HG02885 (cell line): ENCODE results near the gene CD8A.
A peak's percentile ranks its signal among the peaks of the same experiment; 100 is the strongest.

Experiments
- ATAC-seq: cut with Tn5 transposase; IDR thresholded peaks from one replicate; pipeline ENCODE4 v1.9.1; 2021; ENCODE audit warnings: mild to moderate bottlenecking; ENCODE audit not compliant: unreplicated experiment, poor library complexity

Gene CD8A

GRCh38 chr2:86809481-86810121, 18.9 kb upstream of the CD8A start:
- no peak for ATAC-seq

DNA sequence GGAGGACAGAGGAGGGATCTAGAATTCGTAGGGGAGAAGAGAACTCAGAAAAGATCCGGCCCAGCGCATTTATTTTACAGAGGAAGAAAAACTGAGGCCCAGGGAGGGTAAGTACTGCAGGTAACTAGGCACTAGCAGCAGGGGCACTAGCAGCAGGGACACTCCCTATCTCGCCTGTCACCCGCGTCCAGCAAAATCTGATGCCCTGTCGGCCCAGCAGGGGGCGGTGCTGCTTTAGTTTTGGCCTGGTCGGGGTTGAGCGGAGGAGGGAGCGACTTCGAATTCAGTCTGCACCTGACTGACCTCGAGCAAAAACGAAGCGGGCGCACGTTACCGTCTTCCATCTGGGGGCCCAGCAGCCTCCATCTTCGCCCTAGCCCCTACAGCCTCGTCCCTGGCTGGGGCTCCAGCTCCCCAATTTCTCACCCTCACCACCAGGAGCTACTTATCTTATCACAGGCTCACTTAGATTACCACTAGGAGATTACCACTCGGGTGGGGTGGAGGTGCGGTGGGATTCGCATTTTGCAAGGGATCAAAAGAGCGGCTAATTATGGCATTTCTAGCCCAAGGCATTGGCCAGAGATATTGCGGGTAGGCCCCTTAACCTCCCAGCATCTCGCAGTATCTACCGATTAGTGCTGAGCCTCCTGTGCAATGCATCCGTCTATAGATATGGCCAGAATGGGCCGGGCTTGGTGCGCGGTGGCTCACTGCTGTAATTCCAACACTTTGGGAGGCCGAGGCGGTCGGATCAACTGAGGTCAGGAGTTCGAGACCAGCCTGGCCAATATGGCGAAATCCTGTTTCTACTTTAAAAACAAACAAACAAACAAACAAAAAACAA, 17.8 kb upstream of the CD8A start:
- ATAC-seq: peak; percentile 93

DNA sequence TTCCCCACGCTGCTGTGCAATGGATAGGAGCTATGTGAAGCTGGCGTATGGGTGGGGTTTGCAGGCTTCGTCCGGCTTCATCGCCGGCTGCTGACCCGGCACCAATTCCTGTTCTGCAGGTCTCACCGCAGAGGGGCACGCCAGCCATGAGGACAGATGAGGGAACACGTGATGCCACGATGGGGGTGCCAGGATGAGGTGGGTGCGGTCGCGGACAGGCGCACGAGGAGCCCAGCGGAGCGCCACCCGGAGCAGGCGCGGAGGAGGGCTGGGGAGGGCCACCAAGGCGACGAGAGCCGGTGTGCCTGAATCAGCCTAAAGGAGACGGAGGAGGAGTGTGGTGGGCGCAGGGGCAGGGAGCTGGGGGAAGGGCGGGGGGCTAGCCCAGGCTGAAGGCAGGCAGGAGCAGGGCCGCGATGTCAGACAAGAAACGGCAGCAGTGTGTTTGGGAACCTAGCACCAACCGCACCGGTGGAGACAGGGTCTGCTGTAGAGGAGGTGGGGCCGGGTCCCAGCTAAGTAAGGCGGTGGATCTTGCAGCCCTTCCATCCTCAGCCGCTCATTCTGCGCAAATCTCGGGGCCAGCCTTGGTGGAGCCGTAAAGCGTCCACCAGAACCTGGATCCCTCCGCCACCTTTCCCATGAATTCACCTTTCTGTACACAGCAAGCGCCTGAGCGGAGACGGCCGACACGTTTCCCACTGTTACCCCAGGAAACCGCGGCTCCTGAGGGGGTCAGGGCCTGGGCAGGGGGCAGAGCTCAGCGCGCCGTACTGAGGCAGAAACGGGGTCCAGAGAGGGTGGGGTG, 17.0 kb upstream of the CD8A start:
- peak; percentile 38 for ATAC-seq

DNA sequence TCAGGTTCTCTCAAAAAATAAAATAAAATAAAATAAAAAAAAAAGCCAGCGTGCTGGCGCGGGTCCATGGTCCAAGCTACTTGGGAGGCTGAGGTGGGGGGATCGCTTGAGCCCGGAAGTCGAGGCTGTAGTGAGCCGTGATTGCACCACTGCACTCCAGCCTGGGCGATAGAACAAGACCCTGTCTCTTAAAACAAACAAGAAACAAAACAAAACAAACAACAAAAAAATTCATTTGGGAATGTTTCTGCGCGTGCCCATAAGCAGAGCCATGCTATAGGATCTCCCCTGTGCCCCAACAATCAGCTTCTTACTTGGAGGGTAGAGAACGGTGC, 16.4 kb upstream of the CD8A start:
- ATAC-seq: no peak

DNA sequence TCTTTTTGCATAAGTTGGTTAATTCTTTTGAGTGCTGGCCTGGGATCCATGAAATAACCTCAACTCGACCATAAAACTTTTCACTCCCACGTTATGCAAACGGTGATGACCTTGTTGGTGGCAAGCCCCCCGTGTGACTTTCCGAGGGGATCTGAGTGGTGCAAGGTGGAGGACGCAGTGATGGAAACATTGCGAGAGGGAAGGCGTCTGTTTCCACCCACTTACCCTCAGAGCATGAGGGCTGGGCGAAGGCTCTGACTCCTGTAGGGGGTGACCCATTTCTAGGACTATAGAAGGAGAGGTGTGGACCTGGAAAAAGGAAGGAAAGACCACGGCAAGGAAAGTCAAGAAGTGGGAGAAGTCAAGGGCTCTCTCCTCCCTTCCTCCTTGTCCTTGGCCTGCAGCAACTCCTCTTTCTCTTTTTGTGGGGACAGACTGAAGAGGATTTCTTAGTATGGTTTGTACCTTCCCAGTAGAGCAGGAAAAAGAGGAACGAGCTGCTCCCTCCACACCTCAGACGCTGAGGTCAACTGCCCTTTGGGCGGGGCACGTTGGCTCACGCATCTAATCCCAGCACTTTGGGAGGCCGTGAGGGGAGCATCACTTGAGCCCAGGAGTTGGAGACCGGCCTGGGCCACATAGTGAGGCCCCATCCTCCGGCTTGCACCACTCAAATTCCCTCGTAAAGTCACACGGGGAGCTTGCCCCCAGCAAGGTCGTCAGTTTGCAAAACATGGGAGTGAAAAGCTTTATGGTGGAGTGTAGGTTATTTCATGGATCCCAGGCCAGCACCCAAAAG, 15.5 kb upstream of the CD8A start:
- no peak for ATAC-seq

DNA sequence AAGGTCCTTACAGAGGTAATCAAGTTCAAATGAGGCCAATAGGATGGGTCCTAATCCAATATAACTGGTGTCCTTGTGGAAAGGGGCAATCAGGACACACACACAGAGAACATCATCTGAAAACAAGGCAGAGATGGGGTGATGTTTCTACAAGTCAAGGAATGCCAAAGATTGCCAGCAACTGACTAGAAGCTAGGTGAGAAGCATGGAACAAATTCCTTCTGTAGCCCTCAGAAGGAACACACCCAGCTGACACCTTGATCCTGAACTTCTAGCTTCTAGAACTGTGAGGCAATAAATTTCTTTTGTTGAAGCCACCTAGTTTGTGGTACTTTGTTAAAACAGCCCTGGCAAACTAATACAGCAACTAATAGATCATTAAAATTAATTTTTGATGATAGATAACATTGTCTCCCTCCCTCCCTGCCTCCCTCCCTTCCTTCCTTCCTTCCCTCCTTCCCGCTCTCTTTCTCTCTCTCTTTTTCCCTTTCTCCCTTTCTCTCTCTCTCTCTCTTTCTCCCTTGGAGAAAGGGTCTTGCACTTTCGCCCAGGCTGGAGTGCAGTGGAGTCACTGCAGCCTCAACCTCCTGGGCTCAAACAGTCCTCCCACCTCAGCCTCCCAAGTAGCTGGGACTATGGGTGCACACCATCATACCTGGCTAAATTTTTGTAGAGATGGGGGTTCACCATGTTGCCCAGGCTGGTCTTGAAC, 10.3 kb upstream of the CD8A start:
- no peak for ATAC-seq

- ATAC-seq: no peak
Observed at GRCh38 chr2:86794861-86795260, 4.1 kb upstream of the CD8A start.

- no peak for ATAC-seq
Observed at GRCh38 chr2:86793752-86794151, 3.0 kb upstream of the CD8A start.

DNA sequence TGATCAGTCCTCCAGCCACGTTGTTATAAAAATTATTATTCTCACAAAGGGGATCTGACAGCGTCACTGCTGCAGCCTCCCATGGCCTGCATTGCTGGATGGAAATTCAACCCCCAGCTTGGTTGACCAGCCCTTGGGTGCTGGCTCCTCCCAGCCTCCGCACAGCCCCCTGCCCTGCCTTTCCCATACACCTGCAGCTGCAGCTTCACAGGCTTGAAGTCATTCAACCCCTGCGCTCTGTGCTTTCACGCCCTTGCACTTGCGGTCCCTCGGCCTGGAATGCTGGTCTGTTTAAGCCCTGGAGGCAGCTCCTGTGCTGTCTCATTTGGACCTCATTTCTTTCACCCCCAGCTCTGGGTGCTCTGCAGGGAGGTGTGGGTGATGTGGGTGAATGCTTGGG, 860 bp upstream of the CD8A start:
- ATAC-seq: no peak

GRCh38 chr2:86790134-86790675, 508 bp downstream of the CD8A start:
- no peak for ATAC-seq

DNA sequence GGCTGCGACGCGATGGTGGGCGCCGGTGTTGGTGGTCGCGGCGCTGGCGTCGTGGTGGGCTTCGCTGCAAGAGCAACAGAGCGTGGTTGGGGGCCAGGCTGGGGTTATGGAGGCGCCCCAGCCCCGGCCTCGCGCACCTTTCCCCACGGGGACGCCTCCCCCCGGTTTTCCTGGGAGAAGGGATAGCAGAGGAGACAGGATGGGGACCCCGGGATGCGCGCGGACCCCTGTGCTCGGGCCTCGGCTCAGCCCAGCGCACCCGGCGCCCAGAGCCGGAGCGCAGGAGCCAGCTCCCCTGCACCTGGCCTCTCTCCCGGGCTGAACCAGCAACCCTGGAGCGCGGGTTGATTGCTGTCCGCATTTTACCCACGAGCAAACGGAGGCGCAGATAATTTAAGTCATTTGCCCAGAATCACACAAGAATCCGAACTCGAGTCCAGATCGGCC, 1.0 kb downstream of the CD8A start:
- ATAC-seq: no peak

- ATAC-seq: no peak
Observed at GRCh38 chr2:86788881-86789686, 1.6 kb downstream of the CD8A start.

GRCh38 chr2:86788165-86788564, 2.5 kb downstream of the CD8A start:
- ATAC-seq: no peak

- no peak for ATAC-seq
Observed at GRCh38 chr2:86787736-86788135, 3.0 kb downstream of the CD8A start.

DNA sequence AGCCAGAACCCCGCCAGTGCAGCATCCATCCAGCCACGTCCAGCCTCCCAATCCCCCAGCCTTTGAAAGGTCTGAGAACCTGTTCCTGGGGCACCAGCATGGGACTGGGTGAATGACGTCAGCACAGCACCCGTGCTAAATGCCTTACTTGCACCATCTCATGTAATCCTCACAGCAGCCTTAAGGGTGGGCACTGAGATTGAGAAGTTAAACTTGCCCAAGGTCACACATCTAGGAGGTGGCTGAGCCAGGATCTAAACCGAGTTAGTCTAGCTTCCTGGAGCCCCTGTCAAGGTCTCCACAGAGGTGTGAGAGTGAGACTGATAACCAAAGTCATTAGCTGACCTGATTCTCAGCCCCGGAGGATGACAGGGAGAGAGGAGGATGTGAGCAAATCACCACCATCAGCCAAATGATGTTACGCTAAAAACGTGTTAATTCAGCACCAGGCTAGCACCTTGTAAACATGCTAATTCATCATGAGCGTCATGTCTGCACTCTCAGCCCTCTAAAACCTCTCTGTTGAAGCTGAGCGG, 4.6 kb downstream of the CD8A start:
- ATAC-seq: no peak

DNA sequence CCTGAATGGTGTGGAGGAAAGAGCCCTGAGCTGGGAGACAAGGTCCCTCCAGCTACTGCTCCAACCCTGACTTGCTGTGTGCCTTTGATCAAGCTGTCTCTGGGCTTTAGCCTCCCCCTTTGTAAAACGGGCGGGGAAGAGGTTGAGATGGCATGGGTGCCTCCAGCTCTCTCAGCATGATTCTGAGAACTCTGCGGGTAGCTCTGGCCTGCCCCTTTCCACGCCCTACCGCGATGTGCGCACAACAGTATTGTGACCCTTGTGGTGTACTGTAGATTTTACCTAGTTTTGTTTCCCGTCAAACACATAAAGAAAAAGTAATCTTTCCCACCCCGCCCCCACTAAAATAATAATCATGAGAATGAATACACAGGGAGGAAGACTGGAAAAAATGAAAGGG, 5.3 kb downstream of the CD8A start:
- ATAC-seq: no peak

GRCh38 chr2:86783615-86784339, 6.9 kb downstream of the CD8A start:
- ATAC-seq: peak; percentile 95

DNA sequence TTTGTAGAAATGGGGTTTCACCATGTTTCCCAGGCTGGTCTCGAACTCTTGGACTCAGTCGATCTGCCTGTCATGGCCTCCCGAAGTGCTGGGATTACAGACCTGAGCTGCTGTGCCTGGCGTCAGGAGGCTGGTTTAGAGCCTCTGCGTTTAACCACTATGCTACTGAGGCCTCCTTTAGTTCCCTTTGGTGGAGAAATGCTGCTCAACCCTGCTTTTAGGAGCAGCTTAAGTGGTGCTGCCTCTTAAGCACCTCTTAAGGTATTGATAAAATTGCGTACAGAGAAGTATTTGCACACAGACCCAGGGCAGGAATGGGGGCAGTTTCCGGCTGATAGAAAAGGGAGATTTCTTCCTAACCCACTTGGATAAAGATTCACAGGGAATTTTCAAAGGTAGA, 8.0 kb downstream of the CD8A start:
- ATAC-seq: no peak
